HG03045 (cell line): Measurements from ENCODE around the gene TMEM254.
"Not testable (repeated sequence)": the region's sequence is repeated elsewhere in the genome, so short reads cannot be mapped to it uniquely, and the experiment has no call there.

ENCODE experiments used
- ATAC-seq: cut with Tn5 transposase; IDR thresholded peaks from one replicate; pipeline ENCODE4 v1.9.1; 2021; ENCODE audit warnings: mild to moderate bottlenecking, moderate library complexity; ENCODE audit not compliant: unreplicated experiment

TMEM254 gene

DNA sequence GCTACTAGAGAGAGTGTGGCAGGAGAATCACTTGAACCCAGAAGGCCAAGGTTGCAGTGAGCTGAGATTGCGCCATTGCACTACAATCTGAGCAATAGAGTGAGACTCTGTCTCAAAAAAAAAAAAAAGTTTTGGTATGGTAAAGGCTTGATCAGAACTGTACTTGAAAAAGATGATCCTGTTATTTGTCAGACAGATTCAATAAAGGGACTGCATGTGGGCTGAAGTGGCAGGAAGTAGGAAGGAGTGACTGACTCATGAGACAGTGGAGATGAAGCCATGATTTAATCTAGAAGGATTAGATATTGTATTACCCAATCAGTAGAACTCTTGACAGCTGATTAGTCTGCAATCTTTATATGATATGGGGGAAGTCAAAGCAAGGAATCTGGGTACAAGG lies 2.7 kb upstream of the TMEM254 start:
- ATAC-seq = no peak

- peak; percentile 9 for ATAC-seq
These were observed 507 bp upstream of the TMEM254 start for GRCh38 chr10:80077869-80078447.

DNA sequence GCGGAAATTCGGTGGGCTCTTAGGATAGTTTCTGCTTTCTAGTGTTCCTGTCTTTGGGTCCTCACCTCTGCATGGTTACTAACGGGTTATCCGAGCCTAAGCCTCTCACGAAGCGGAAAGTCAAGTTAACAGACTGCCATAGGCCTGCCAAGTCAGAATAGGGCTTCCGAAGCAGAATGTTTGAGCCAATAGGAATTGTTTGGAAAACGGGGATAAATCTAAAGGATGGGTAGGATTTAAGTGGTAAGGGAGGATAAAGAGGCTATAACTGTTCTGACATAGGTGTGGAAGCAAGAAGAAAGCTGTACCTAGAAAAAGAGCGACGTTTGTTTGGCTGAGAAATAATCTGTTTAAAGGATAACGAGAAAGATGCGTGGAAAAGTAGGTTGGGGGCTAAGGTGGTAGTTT lies 851 bp downstream of the TMEM254 start:
- no peak for ATAC-seq

GRCh38 chr10:80081026-80081425 lies 2.6 kb downstream of the TMEM254 start:
- ATAC-seq = no peak

GRCh38 chr10:80081801-80082750 lies 3.6 kb downstream of the TMEM254 start:
- no peak for ATAC-seq

- ATAC-seq = no peak
These were observed 11.7 kb downstream of the TMEM254 start for GRCh38 chr10:80090121-80090520.

- no peak for ATAC-seq
These were observed 15.8 kb downstream of the TMEM254 start for GRCh38 chr10:80094231-80094630.

DNA sequence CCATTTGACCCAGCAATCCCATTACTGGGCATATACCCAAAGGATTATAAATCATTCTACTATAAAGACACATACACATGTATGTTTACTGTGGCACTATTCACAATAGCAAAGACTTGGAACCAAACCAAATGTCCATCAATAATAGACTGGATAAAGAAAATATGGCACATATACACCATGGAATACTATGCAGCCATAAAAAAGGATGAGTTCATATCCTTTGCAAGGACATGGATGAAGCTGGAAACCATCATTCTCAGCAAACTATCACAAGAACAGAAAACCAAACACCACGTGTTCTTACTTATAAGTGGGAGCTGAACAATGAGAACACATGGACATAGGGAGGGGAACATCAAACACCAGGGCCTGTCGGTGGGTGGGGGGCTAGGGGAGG lies 19.8 kb downstream of the TMEM254 start:
- ATAC-seq = not testable (repeated sequence)

- ATAC-seq = not testable (repeated sequence)
These were observed 20.8 kb downstream of the TMEM254 start for GRCh38 chr10:80099295-80099694.

- no peak for ATAC-seq
These were observed 21.7 kb downstream of the TMEM254 start for GRCh38 chr10:80100116-80100515.

- ATAC-seq = no peak
These were observed 22.6 kb downstream of the TMEM254 start for GRCh38 chr10:80100861-80101695.

GRCh38 chr10:80104066-80104926 lies 25.8 kb downstream of the TMEM254 start:
- ATAC-seq = no peak

- no peak for ATAC-seq
These were observed 30.2 kb downstream of the TMEM254 start for GRCh38 chr10:80108576-80109239.

DNA sequence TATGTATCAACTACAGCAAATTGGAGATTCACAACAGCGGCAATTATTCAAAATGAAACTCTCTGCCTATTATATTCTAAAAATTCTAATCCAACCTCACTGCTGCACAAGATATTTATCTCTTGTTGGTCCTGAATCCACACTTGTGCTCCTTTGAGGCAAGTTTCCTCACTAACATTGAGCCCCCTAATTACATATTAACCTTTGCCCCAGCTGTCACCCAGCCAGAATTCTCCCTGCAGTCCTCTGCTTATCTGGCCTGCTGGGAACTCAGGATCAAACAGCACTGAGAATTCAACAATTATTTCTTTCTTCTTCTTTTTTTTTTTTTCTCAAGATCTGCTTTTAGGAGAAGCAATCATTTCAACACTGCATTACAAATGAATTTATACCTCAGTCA lies 32.5 kb downstream of the TMEM254 start:
- no peak for ATAC-seq

- no peak for ATAC-seq
These were observed 40.2 kb downstream of the TMEM254 start for GRCh38 chr10:80118669-80119068.

DNA sequence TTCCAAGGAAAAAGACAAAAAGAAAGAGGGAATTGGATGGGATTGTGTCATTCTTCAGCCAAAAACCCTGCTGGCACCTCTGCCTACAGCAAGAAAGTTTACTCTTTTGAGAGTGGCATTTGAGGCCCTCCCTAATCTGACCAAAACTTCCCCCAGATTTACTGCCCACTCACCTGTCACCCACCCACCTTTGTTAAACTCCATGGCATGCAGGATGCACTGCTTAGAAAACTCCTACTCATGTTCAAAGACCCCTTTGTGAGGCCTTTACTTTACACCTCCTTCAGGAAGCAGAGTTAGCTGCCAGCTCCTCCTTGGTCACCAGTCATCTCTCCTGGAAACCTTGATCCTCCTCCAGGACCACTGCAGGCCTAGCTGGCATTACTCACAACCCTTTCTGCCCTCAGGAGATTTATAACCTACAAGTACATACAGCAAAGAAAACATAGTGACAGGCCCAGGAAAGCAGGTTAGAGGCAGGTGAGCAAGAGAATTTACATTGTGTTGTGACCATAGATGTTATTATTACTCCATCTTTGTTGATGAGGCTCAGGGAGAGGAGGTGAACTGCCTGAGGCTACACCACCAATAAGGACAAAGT lies 43.7 kb downstream of the TMEM254 start:
- no peak for ATAC-seq

- no peak for ATAC-seq
These were observed 44.3 kb downstream of the TMEM254 start for GRCh38 chr10:80122746-80123145.

DNA sequence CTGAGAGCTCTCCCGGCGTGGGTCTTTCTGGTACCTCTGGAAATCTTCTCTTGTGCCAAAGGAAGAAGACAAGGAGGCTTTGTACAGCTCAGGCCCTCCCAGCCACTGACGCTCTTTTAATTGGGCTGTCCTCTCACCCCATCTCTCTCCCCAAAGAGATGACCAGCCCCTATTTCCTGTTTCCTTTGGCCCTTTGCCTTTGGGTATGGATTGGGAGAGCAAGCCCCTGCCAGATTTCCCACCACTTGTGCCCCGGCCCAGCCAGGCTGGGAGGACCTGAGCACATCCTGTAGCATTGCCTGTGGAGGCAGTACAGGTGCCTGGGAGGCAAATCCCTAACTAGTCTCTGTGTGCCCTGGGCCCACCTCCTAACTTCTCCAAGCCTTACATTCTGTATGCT lies 48.4 kb downstream of the TMEM254 start:
- no peak for ATAC-seq

GRCh38 chr10:80131499-80131901 lies 53.0 kb downstream of the TMEM254 start:
- ATAC-seq = no peak
